TTC549 (cell line): ENCODE data around the gene SLC35B2.

Experiments
- FAIRE-seq: peaks from 2 replicates; lab custom pipeline; 2012; peaks lifted over from hg19 to GRCh38; lab: Jason Lieb, UNC

SLC35B2 gene

GRCh38 chr6:44253307-44254101 lies 3.8 kb downstream of the SLC35B2 start:
- no peak for FAIRE-seq

GRCh38 chr6:44251576-44252524 lies 5.5 kb downstream of the SLC35B2 start:
- no peak for FAIRE-seq

GRCh38 chr6:44250718-44251123 lies 6.6 kb downstream of the SLC35B2 start:
- FAIRE-seq: no peak

- no peak for FAIRE-seq
These were observed 7.1 kb downstream of the SLC35B2 start for GRCh38 chr6:44250067-44250717.

DNA sequence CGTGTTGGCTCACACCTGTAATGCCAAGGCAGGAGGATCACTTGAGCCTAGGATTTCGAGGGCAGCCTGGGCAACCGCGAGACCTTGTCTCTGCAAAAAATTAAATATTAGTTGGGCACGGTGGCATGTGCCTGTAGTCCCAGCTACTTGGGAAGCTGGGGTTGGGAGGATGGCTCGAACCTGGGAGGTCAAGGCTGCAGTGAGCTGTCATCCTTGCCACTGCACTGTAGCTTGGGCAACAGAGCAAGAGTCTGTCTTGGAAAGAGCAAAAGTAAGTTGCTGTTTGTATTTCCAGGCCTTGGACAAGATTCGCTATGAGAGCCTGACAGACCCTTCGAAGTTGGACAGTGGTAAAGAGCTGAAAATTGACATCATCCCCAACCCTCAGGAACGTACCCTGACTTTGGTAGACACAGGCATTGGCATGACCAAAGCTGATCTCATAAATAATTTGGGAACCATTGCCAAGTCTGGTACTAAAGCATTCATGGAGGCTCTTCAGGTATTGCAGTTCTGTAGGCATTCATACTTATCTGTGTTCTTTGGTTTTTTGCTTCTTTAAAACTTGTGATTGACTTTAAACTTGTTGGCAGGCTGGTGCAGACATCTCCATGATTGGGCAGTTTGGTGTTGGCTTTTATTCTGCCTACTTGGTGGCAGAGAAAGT lies 8.1 kb downstream of the SLC35B2 start:
- FAIRE-seq: no peak

DNA sequence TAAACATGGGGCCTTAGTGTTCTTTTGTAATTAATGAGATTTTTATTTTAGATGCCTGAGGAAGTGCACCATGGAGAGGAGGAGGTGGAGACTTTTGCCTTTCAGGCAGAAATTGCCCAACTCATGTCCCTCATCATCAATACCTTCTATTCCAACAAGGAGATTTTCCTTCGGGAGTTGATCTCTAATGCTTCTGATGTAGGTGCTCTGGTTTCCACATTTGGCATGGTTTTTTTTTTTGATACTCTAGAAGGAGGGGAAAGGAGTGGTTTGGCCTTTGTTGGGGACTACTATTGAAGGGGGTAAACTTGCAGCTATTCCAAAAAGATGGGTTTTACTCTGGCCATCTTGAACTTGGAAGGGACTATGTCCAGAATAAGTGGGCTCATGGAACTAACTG lies 8.7 kb downstream of the SLC35B2 start:
- no peak for FAIRE-seq

- FAIRE-seq: no peak
These were observed 9.7 kb downstream of the SLC35B2 start for GRCh38 chr6:44247338-44248302.

GRCh38 chr6:44246663-44247337 lies 10.5 kb downstream of the SLC35B2 start, which contains the start of gene HSP90AB1:
HSP90AB1 (plus strand) TSS chr6:44247101; CDS start chr6:44248630, 1,529 bp downstream.
- FAIRE-seq: no peak

GRCh38 chr6:44245912-44246662 lies 11.2 kb downstream of the SLC35B2 start:
- FAIRE-seq: no peak

GRCh38 chr6:44245391-44245911 lies 11.9 kb downstream of the SLC35B2 start:
- no peak for FAIRE-seq

- no peak for FAIRE-seq
These were observed 14.0 kb downstream of the SLC35B2 start for GRCh38 chr6:44243345-44243744.

DNA sequence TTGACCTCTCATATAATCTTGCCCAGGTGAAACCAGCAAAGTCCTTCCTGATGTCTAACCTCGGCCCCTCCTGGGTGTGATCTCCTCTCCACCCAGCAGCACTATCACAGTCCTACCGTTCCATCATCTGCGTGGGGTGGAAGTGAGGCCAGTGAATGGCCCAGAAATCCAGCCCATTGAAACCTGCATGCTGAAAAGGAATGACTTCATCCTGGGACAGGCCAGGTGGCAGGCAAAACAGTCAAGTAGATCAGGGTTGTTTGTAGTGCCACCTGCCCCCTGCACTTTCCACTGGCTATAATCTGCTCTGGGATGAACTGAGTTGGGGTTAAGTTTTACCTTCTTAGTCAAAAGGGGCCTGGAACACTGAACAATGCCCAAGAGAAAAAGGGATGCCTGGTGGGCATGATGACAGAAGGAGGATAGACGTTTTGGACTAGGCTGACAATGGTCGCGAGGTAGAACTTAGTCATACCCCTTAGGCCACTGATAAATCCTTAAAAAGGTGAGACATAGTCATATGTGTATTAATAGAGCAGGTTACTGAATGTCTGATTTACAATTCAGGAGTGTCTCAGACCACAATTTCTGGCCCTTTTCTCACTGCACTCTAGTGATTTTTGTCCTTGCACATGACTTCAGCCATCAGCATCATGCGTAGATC lies 18.5 kb downstream of the SLC35B2 start:
- FAIRE-seq: no peak

DNA sequence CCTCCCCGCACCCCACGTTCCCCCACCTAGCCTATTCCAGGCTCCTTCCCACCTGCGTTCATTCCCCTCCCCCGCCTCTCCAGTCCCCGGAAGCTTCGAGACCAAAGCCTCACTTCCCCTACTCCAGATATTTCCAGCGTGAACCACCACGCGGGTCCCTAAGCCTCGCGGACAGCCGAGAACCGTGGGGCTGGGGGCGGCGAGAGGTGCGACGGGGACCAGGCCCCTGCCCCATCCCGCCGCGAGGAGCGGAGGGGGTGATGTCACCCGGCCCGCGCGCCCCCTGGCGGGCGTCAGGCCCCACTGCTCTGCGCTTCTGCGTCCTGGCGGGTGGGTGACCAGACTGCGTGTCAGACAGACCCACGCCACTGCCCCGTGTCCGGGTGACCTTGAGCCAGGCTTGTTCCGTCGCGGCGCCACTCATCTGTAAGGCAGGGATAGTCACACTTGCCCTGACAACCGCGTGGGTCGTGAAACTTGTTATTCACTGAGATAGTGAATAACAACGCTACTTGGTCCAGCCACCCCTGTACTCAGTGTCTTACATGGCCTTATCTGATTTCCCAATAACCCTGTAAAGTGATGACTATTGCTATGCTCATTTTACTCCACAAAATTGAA lies 19.4 kb downstream of the SLC35B2 start:
- no peak for FAIRE-seq

DNA sequence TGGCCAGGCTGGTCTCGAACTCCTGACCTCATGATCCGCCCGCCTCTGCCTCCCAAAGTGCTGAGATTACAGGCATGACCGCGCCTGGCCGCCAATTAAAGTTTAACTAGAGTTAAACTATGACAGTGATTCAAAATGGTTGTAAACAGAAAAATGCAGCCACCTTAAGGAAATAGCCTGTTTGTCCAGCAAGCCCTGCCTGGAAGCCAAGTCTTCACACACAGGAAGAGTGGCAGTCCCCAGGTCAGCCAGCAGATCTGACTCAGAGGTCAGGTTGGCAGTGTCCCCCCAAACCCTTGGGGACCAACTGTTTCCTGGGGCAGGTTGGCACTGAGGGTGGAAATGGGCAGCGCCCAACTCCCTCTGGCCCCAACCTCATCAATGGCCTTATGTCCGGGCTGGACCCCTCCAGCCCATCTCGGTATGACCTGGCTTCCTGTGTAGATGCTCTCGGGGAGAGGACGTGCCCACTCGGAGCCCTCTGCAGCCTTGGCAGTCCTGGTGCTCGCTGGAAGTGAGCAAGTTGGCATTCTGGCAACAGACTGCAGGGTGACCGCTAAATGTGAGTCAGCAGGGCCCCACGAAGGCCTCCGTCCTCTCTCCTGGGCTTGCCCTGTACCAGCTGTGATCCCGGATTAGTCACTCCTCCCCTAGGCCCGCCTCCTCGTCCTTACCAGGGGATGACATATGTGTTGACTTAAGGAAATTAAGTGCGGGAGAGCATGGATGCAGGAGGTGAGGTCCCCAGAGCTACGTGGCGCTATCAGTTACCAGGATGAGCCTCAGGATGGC lies 20.1 kb downstream of the SLC35B2 start:
- FAIRE-seq: no peak

DNA sequence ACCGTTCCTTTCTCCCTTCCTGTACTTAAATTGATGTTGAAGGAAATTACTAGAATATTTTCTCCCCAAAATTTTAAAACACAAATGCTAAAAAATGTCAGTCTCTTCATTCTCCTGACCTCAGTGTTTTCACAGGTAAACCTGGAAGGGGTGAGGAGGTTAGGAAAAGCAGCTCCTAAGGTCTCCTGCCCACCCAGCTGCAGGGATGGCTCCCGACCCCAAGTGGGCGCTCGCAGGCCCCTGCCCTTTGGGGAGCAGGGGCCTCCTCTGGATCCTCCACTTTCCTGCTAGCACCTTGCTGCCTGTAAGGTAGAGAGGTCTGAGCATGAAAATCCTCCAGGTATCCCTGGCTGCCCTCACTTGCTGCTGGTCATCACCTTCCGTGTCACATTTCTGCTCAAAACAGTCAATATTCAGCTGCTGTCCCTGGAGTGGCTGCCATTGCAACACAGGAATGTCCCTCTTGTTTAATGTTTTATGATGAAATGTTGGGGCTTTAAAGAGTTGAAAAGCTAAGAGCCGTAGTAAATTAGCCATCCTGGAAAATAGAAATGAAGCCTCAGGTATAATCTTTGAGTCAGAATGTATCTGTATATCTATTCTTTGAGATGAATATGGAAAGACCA lies 21.3 kb downstream of the SLC35B2 start:
- no peak for FAIRE-seq

DNA sequence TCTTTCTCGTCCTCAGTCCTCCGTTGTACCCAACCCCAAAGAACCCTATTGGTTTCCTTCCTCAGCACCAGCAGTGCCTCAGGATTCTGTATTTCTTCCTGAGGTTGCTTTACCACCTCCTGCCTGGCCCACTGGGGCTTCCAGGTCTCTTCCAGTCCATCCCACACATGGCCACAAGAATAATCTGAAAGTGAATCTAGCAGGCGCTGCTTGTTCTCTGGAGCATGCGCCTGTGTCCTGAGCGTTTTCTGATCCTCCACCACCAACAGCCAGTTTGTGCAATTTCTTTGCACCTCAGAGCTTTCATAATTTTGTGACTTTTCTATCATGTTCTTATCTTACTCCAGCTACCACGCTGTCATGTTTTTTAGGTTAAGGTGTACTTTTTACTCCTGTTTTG lies 22.1 kb downstream of the SLC35B2 start:
- no peak for FAIRE-seq
